NT2/D1 (cell line): Measurements from ENCODE around the gene DHPS.

Source experiments
- SUZ12 ChIP-seq: IDR thresholded peaks from 2 replicates; pipeline ENCODE4 v1.6.1; 2011; ENCODE audit not compliant: insufficient read length, insufficient read depth; ENCODE audit errors: extremely low read depth
- YY1 ChIP-seq: IDR thresholded peaks from 2 replicates; pipeline ENCODE4 v1.6.1; 2011; ENCODE audit not compliant: insufficient read length, insufficient read depth
- ZNF274 ChIP-seq: IDR thresholded peaks from 2 replicates; pipeline ENCODE4 v1.6.1; 2011; ENCODE audit warnings: mild to moderate bottlenecking, low read depth, low read length

DNA sequence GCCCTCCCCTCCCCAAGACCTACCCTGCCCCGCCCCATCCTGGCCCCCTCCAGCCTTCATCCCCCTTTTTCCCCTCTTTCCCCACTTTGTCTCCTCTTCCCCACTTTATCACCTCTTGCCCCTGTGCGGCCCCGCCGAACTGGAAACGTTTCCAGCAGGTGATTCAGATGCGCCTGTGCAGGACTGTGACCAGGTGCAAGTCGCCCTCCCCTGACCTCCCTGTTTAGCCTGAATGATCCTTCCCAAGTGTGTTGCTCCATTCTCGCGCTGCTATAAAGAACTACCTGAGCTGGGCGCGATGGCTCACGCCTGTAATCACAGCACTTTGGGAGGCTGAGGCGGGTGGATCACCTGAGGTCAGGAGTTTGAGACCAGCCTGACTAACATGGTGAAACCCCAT, 45.0 kb downstream of the DHPS start:
- no peak for TF ChIP-seq SUZ12
- no peak for TF ChIP-seq ZNF274
- no peak for TF ChIP-seq YY1
